Frontal cortex (tissue), 4 donors: Measurements from ENCODE around the gene CNOT4. TPM values are rescaled to one million over a fixed set of nuclear protein-coding genes. Genes with fewer than 3 reads are reported as not detected.
"Not testable (repeated sequence)": the region's sequence is repeated elsewhere in the genome, so short reads cannot be mapped to it uniquely, and the experiment has no call there.

ENCODE experiments used
- DNase-seq, 2 donors: peaks; one replicate each; pipeline ENCODE4 v3.0.0; 2012; ENCODE audit warnings: low spot score in 2 of 2
- FAIRE-seq: peaks from 2 replicates; lab custom pipeline; 2012; peaks lifted over from hg19 to GRCh38; lab: Jason Lieb, UNC
- total RNA-seq: library from RNA; depleted of rRNA; stranded (reverse); fragments of >200 nt; gene quantifications from one replicate; pipeline ENCODE4 v1.2.3, GENCODE V29; 2014
- donor health status: control.
- donor health status: control.
- donor health status: control.

CNOT4 gene
- total RNA-seq, 1 donor from 2014 or later, result 21.6 TPM

DNA sequence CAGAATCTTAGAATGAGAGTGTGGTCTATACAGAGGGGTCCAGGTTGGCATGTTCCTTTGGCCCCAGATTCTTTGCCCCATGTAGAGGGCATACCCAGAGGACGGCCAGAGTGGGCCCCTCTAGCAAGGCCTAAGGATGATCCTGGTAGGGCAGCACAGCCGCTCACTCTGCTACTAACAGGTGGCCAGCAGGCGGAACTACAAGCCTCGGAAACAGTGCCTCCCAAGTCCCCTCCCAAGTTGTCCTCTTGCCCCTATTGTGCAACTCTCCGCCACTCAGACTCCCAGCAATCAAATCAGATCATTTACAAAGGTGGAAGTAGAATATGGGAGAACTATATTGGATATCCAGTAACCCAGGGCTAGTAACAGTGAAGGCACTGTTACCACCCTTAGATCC, 168.9 kb downstream of the CNOT4 start:
- FAIRE-seq, result no peak
- DNase-seq, result no peak

- no peak for DNase-seq
- no peak for FAIRE-seq
These were observed 171.8 kb downstream of the CNOT4 start for GRCh38 chr7:135337977-135338550.

- DNase-seq (no peak), FAIRE-seq (no peak)
These were observed 172.4 kb downstream of the CNOT4 start for GRCh38 chr7:135337506-135337905.

DNA sequence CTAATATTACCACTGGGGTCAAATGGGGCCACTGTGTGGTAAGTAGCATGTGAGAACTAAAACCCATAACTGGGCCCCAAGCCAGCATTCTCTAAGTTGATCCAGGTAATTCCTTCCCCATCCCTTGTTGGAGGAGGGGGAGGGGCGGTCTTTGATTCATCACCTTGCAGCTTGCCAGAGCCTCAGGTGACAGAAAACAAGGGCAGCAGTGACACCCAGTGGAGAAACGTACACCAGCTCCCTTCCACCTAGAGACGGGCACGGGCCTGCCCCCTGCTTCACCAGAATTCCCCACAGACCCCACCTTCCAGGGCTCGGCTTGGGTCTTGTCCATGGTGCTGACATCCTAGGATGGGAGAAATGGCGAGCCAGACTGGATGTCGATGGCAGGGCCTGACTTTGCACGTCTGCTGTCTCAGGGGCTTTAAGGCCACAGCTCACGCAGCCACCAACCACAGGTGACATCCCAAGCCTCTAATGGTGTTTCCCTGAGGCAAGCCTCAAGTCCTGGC, 174.2 kb downstream of the CNOT4 start:
- DNase-seq (peak in 1 of 2 donors; percentile 33), FAIRE-seq (no peak)

GRCh38 chr7:135334830-135335543, 174.9 kb downstream of the CNOT4 start:
- DNase-seq, result no peak
- no peak for FAIRE-seq

DNA sequence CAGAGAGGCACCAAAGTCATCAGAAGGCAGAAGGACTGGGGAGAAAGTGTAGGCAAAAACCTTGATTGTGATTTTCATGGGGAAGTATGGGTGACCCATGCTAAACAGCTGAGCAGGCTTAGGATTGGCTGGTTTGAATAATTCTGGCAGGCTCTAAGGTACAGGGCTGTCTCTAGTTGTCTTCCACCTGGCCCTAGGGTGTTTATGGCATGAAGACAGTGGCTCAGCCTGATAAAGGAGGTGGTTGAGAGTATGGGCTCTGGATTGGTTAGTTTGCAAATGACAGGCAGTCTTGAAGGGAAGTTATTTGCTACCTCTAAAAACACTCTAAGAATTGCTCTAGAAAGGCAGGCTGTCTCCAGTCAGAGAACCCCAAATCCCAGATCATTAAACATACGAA, 176.0 kb downstream of the CNOT4 start:
- DNase-seq (no peak), FAIRE-seq (no peak)

DNA sequence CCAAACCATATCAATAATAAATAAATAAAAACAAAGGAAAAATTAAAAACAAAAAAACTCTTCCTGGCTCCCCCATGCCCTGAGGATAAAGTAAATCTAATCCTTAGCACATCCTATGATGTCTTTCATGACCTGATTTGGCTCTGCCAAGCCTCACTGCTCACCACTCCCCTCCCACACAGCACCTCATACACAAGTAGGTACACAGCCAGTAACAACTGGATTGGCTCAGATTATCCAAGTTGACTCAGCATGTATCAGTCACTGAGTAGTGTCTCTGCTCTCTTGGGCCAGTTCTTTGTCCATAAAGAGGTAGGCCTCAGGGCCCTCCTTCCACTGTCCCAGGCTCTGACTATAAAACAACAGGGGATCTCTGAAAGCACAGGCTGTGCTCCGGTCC, 176.7 kb downstream of the CNOT4 start:
- FAIRE-seq, result no peak
- DNase-seq, result no peak

GRCh38 chr7:135330088-135330487, 179.8 kb downstream of the CNOT4 start:
- DNase-seq (no peak), FAIRE-seq (no peak)

DNA sequence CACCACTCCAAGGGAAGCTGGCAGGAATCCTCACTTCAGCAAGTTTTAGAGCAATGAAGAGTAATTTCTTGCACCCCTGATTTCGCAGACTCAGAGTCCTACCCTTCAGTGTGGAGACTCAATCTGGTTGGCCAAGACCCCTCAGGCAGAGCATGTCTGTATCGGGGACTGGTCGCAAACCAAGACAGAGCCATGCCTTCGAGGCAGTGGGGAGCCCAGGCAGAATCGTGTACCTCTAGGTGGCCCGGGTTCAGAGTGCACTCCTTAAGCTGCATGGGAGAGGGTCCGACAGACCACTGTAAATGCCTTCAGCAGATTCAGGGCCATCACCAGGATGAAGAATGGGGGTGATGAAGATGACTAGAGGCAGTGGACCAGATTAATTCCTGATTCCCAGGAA, 181.4 kb downstream of the CNOT4 start:
- no peak for DNase-seq
- no peak for FAIRE-seq

DNA sequence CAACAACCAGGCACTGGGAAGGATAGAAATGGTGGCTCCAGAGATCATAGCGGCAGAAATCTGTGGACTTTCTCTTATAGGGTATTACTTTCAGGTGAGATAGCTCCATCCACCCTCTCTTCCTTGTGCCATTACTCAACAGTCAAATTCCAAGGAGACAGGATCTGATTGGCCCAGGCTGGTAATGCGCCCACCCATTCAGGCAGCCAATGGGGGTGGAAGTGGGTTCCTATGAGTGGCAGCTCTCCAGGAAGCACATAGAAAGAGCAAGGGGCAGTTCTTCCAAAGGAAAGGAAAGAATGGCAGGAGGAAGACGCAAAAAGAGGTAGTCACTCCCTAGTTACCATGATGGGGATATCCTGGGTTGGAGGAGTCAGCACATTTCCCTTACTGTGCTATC, 181.8 kb downstream of the CNOT4 start:
- DNase-seq, result no peak
- FAIRE-seq, result no peak

GRCh38 chr7:135327458-135327857, 182.4 kb downstream of the CNOT4 start:
- no peak for FAIRE-seq
- no peak for DNase-seq

DNA sequence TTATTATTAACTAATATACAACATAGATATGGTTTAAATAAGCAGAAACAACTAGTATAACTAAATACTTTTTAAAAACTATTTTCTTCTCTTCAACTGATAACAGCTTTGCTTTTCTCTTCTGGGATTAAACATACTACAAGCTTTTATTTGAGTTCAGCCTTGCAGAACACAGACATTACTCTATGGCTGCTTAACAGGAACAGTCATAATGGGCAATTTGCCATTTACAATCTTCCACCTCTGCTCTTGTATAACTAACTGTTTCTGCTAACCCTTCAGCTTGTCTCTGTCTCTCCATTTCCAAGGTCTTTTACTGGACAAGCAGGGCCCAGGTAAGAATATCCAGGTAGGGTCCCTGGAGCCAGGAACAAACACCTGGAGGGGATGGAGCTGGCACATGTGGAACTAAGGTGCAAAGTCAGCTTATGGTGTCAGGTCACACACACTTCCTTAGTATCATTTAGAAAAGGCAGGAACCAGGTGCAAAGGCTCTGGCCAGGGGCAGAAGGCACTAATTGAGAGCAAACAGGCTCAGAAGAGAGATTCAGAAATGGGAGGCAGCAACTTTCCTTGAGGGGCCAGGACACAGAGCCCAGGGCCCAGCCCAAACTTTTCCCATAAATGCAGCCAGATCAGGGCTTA, 183.1 kb downstream of the CNOT4 start:
- FAIRE-seq, result no peak
- no peak for DNase-seq

DNA sequence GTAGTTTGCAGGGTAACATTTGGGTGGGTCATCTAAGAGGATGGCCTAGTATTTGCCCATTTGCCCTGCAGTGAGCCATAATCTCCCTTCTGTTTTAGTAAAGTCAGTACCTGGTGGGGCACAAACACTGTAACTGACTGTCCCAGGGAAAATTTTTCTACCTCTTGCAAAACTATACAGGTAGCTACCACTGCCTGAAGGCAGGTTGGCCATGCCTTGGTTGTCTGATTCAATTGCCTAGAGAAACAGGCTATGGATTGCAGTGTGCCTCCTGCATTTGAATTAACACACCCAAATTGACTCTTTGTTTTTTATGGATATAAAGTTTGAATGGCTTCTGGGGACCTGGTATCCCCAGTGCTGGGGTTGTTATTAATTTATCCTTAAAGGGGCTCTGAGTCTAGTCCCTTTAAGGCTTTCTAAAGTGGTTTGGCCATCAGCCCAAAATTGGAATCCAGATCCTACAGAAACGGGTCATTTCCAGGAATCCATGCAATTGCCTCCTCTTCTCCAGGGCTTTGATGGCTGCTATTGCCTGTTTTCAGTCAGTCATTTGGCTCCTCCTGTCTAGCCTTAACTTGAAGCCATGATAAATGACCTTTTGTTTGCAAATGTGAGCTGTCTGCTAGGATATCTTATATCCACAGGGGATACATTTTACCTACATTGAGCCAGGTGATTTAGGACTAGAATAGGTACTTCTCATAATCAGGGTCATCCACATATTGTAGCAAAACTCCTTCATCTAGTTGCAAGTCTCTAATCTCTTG, 187.1 kb downstream of the CNOT4 start:
- DNase-seq (no peak), FAIRE-seq (no peak)

GRCh38 chr7:135321556-135321955, 188.3 kb downstream of the CNOT4 start:
- DNase-seq (peak in 1 of 2 donors; percentile 19), FAIRE-seq (no peak)

GRCh38 chr7:135320953-135321352, 188.9 kb downstream of the CNOT4 start:
- not testable (repeated sequence) for FAIRE-seq, DNase-seq

DNA sequence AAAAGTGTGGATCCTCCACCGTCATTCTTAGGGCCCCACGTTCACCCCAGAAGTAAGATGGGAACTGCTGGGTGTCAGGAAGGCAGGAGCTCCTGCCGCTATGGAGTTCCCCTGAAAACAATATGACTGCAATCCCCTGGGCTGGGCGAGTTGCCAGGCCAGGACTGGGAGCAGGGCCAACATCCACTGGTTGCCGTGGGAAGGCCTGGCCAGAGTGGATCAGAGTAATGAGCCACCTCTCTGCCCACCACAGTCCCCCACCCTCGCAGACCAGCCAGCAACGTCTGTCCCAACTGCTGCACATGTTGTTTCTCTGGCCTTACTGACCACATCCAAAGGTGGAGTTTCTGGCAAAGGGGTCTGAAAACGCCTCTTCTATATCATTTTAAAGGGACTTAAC, 189.6 kb downstream of the CNOT4 start:
- FAIRE-seq, result no peak
- DNase-seq, result peak; percentile 10 to 45

DNA sequence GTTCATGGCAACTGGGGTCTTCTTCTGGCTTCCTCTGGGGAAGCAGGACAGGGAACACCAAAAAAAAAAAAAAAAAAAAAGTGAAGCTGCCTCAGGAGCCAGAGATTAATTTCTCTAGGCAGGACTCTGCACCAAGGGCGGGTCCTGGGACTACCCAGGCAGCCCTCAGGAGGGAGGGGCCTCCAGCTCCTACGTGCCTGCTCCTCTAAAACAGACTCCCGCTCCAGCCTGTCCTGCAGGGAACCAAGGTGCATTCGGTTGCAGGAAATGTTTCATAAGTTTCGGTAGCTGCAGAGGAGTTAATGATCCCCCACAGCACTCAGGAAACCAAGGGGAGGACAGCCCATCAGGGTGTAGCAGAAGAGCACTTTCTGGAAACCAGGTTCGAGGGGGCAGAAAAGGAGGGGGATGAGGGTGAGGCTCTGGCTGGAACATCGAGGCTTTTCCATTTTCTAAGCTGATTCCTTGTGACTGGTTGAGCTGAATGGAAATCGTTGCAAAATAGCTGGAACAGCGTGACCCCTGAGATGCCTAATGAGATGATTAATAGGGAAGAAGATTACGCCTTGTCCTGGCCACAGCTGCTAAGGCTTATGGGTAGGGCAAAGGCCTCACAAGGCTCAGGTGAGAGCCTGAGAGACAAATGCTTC, 192.1 kb downstream of the CNOT4 start:
- FAIRE-seq (no peak), DNase-seq (no peak)

DNA sequence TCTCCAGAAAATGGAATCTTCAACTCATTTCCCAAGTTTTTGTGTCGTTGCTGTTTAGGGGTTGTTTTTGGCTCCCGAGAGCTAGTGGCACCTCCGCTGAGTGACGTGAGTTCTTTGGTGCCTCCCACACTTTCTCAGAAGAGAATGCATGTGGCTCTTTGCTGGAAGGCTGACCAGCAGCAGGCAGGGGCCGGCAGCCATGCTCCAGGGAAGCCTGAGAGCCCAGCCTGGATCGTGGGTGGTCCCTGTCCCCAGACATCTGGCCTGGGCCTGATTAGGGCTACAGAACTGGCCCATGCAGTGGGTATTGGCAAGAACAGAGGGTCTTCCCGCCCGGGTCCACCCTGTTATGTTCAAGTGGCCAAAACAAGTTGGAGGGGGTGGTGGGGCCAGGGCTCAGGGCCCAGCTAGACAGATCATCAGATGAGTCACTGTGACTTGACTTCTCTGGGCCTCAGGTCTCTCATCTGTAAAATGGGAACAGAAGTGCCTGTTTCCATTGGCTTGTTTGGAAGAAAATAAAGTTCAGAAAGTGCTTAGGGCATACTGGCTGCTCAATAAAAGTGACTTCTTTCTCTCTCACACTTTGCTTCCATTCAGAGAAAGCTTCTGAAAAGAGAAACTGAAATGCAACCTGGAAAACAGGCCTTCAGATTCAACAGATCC, 193.1 kb downstream of the CNOT4 start:
- FAIRE-seq (no peak), DNase-seq (peak in 1 of 2 donors; percentile 28)

- no peak for FAIRE-seq
These were observed 195.9 kb downstream of the CNOT4 start for GRCh38 chr7:135313971-135314370.

More at GRCh38 chr7:135313971-135314370, 195.9 kb downstream of the CNOT4 start:
- no peak for DNase-seq
